Gastrocnemius medialis (tissue), 4 donors: ENCODE results near the gene GALNT13. TPM values are rescaled to one million over a fixed set of nuclear protein-coding genes. Genes with fewer than 3 reads are reported as not detected.

Experiments used
- ATAC-seq, 2 donors: fragments of 150-250 bp; one replicate each; pipeline ENCODE4 v1.9.1; 2016
- DNase-seq, 2 donors: peaks; one replicate each; pipeline ENCODE4 v3.0.0-alpha.2; 2019
- H3K27ac ChIP-seq, 4 donors: fragments of 200-600 bp; sonication (generic); 1 replicate in 1 of 4; 2 replicates in 3 of 4; pipeline ENCODE4 v1.5.1; 2016 to 2018; ENCODE audit warnings: mild to moderate bottlenecking in 2 of 4, moderate library complexity in 1 of 4
- H3K27me3 ChIP-seq, 3 donors: fragments of 200-600 bp; sonication (generic) in 2 of 3; 1 replicate in 1 of 3; 2 replicates in 2 of 3; pipeline versions ENCODE4 v1.5.1 to v1.6.0; 2016 to 2019; ENCODE audit warnings: mild to moderate bottlenecking in 1 of 3, moderate library complexity in 1 of 3
- H3K36me3 ChIP-seq, 2 donors: fragments of 200-600 bp; sonication (generic) in 1 of 2; one replicate each; pipeline ENCODE4 v1.5.1; 2017 to 2018
- H3K4me1 ChIP-seq, 2 donors: fragments of 200-600 bp; sonication (generic) in 1 of 2; one replicate each; pipeline ENCODE4 v1.5.1; 2016 to 2017; ENCODE audit warnings: mild to moderate bottlenecking in 2 of 2
- H3K4me3 ChIP-seq, 4 donors: fragments of 200-600 bp; sonication (generic) in 3 of 4; 1 replicate in 1 of 4; 2 replicates in 3 of 4; pipeline ENCODE4 v1.5.1; 2016 to 2019; ENCODE audit warnings: mild to moderate bottlenecking in 2 of 4
- H3K9me3 ChIP-seq, 3 donors: fragments of 200-600 bp; sonication (generic) in 2 of 3; 1 replicate in 1 of 3; 2 replicates in 2 of 3; pipeline ENCODE4 v1.5.1; 2016 to 2019
- CTCF ChIP-seq, 5 experiments: fragments of 450-650 bp in 3 of 5; fragments of 200-600 bp in 2 of 5; sonication (generic) in 2 of 5; IDR thresholded peaks in 4 of 5; conservative IDR thresholded peaks in 1 of 5; 1 replicate in 4 of 5; 2 replicates in 1 of 5; pipeline ENCODE4 v1.5.1; 2016 to 2019; ENCODE audit warnings: antibody characterized with exemption in 5 of 5, mild to moderate bottlenecking in 3 of 5, moderate library complexity in 3 of 5
- POLR2A ChIP-seq, 2 donors: fragments of 450-650 bp; IDR thresholded peaks; one replicate each; pipeline ENCODE4 v1.6.1; 2017; ENCODE audit warnings: antibody characterized with exemption in 2 of 2, mild to moderate bottlenecking in 2 of 2, moderate library complexity in 2 of 2
- in situ Hi-C, 4 donors: fragments of 200-750 bp; cut with MboI; loops; one replicate each; pipeline versions ENCODE4 v1.15.0 to v1.8.0; 2017; ENCODE audit warnings: low sequenced_read_pairs in 4 of 4
- intact Hi-C: fragments of 100-400 bp; cut with DNase I; formaldehyde crosslinking; loops from one replicate; pipeline ENCODE4 v1.15.1; 2023; ENCODE audit warnings: low total_unique reads
- total RNA-seq, 4 donors: library from RNA; depleted of rRNA; stranded (reverse); fragments of >200 nt; gene quantifications; one replicate each; pipeline versions ENCODE4 v1.1.0 to v1.2.3, GENCODE V29; 2016

GALNT13 gene
- total RNA-seq, 4 donors from 2014 or later: 0.10 TPM; not detected in 3

- in situ Hi-C loops: no loop called here
Observed at GRCh38 chr2:154391051-154391450, 519.3 kb downstream of the GALNT13 start.

GRCh38 chr2:154392256-154392655 is 520.5 kb downstream of the GALNT13 start:
- no peak for DNase-seq
- intact Hi-C loops: no loop called here
- in situ Hi-C loops: no loop called here
- Histone ChIP-seq H3K36me3 (no peaks in the 10 kb centered on the region), H3K9me3 (no peaks in the 10 kb centered on the region), H3K4me3 (no peak overlapping the region), H3K27ac (no peak overlapping the region), H3K27me3 (no peaks in the 10 kb centered on the region), H3K4me1 (no peaks in the 10 kb centered on the region)
- ATAC-seq: no peak
- TF ChIP-seq POLR2A (IDR thresholded peaks at IDR 0.05) (no peak), CTCF (IDR thresholded peaks at IDR 0.05 in 4 of 5, conservative IDR thresholded peaks at IDR 0.05 in 1 of 5) (no peak)

More at GRCh38 chr2:154391051-154391450, 519.3 kb downstream of the GALNT13 start:
- Histone ChIP-seq H3K9me3 (no peaks in the 10 kb centered on the region), H3K4me1 (no peaks in the 10 kb centered on the region), H3K27ac (no peak overlapping the region), H3K4me3 (no peak overlapping the region), H3K27me3 (no peaks in the 10 kb centered on the region), H3K36me3 (no peaks in the 10 kb centered on the region)
- DNase-seq: no peak
- TF ChIP-seq POLR2A (IDR thresholded peaks at IDR 0.05) (no peak), CTCF (IDR thresholded peaks at IDR 0.05 in 4 of 5, conservative IDR thresholded peaks at IDR 0.05 in 1 of 5) (no peak)
- intact Hi-C loops: no loop called here
- ATAC-seq: no peak

- Histone ChIP-seq H3K4me1 (no peaks in the 10 kb centered on the region), H3K27me3 (no peaks in the 10 kb centered on the region), H3K4me3 (no peak overlapping the region), H3K9me3 (no peaks in the 10 kb centered on the region), H3K27ac (no peak overlapping the region), H3K36me3 (no peaks in the 10 kb centered on the region)
- intact Hi-C loops: no loop called here
- TF ChIP-seq CTCF (IDR thresholded peaks at IDR 0.05 in 4 of 5, conservative IDR thresholded peaks at IDR 0.05 in 1 of 5): no peak
- TF ChIP-seq POLR2A (IDR thresholded peaks at IDR 0.05): no peak
- no peak for ATAC-seq
- in situ Hi-C loops: no loop called here
- DNase-seq: no peak
Observed at GRCh38 chr2:154394600-154394999, 522.9 kb downstream of the GALNT13 start.

- no peak for TF ChIP-seq CTCF (IDR thresholded peaks at IDR 0.05 in 4 of 5, conservative IDR thresholded peaks at IDR 0.05 in 1 of 5)
- TF ChIP-seq POLR2A (IDR thresholded peaks at IDR 0.05): no peak
- Histone ChIP-seq H3K27ac (no peak overlapping the region), H3K27me3 (no peaks in the 10 kb centered on the region), H3K4me1 (no peaks in the 10 kb centered on the region), H3K4me3 (no peak overlapping the region), H3K36me3 (no peaks in the 10 kb centered on the region), H3K9me3 (no peaks in the 10 kb centered on the region)
- DNase-seq (no peak), ATAC-seq (no peak)
- in situ Hi-C loops (no loop called here), intact Hi-C loops (no loop called here)
Observed at GRCh38 chr2:154400563-154401290, 529.0 kb downstream of the GALNT13 start.

GRCh38 chr2:154402213-154402612 is 530.5 kb downstream of the GALNT13 start:
- TF ChIP-seq POLR2A (IDR thresholded peaks at IDR 0.05) (no peak), CTCF (IDR thresholded peaks at IDR 0.05 in 4 of 5, conservative IDR thresholded peaks at IDR 0.05 in 1 of 5) (no peak)
- Histone ChIP-seq H3K9me3 (no peaks in the 10 kb centered on the region), H3K4me3 (no peak overlapping the region), H3K4me1 (no peaks in the 10 kb centered on the region), H3K27ac (no peak overlapping the region), H3K27me3 (no peaks in the 10 kb centered on the region), H3K36me3 (no peaks in the 10 kb centered on the region)
- DNase-seq (no peak), ATAC-seq (no peak)
- intact Hi-C loops: no loop called here
- in situ Hi-C loops: no loop called here
